Stimulated activated CD8-positive, alpha-beta memory T cell treated with anti-CD3 and anti-CD28 coated beads, Interleukin-7, amount 100 ng/mL, for 4 hours (primary cell): ENCODE results near the gene COX15.
"Not testable (repeated sequence)": the region's sequence is repeated elsewhere in the genome, so short reads cannot be mapped to it uniquely, and the experiment has no call there.

Experiments used
- DNase-seq, 2 donors: peaks; one replicate each; pipeline ENCODE4 v3.0.0-alpha.2; 2020; ENCODE audit warnings: low read depth in 2 of 2

COX15 gene

DNA sequence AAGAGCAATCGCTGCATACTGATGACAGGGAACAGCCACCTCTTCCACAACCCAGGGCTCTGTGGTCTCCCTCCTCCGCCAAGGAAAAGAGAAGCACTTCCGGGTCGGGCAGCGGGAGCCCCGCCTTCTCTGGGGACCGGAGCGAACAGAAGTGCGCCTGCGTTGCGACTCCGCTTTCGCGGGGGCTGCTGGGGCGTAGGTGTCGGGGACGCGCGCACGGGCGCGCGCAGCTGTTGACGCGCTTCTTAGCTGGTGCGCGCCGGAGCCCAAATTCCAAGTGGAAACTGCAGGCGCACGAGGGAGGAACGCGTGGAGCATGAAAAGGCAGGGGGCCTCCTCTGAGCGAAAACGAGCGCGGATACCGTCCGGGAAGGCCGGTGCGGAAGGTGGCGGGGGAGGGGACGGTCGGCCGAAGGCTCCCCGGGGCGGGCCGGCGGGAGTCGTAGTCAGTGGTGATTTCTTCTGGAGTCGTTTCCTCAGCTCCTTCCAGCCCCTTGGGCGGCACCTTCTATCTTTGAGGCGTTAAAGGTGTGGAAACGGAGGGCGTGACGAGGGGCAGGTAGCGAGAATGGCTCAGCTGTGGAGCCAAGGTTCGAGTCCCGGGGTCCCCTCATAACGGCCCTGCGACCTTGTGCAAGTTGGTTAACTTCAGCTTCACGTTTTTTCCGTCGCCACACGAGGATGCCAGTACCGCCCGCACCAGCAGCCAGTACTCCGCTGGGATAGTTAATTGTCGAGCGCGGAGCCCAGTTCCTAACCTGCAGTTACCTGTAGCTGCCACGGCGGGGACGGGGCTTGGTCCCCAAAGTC, at the start of gene COX15, which contains the start of gene CUTC:
COX15 (minus strand) TSS at position 95 of the 810 bp plus-strand sequence; CDS start at position 17, 78 bp downstream.
CUTC (plus strand) TSS at position 202 of the 810 bp plus-strand sequence; CDS start at position 317, 115 bp downstream.
- peak; percentile 91 to 92 for DNase-seq

- DNase-seq, result no peak
These were observed 47.4 kb upstream of the COX15 start for GRCh38 chr10:99779335-99779734.

DNA sequence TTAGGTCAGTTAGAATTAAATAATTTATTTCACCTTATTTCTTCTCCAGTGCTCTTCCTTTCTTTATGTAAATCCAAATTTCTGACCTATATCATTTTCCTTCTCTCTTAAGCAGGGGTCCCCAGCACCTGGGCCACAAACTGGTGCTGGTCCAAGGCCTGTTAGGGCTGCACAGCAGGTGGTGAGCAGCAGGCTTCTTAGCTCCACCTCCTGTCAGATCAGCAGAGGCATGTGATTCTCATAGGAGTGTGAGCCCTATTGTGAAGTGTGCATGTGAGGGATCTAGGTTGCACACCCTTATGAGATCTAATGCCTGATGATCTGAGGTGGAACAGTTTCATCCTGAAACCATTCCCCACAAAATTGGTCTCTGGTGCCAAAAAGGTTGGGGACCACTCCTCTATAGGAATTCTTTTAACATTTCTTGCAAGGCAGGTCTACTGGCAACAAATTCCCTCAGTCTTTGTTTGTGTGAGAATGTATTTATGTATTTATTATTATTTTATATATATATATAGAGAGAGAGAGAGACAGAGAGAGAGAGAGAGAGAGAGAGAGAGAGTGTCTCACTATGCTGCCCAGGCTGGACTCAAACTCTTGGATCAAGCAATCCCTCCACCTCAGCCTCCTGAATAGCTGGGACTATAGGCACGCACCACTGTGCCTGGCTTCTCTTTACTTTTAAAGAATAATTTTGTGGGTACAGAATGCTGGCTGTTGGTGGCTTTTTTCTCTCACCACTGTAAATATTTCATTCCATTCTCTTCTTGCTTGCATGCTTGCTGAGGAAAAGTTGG, 46.2 kb upstream of the COX15 start:
- no peak for DNase-seq

GRCh38 chr10:99775850-99776249, 43.9 kb upstream of the COX15 start:
- no peak for DNase-seq

DNA sequence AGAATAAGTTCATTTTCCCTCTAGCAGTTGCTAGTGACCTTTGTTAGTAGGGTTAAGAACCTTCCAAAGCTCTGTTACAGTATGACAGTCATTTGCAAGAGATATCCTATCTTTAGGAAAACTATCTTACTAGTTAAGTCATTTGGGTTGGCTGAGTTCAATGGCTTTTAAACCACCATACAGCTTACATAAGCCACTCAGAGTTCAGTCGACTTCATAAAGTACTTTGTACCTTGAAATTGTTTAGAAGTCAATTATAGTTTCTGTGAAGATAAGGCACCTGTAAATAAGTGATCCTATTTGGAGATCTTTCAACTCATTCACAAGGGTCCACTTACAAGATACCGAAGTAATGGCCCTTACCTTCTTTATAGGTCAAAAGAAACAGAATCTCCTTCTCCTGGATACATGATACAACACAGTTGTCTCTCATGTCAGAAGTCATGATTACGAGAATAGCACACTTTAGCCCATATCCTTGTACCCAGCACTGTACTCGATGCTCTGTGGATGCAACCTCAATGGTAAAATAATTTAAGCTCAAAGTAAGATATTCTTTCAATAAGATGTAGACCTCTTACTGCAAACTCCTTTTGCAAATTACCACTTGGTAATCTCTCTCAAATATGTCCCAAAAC, 38.6 kb upstream of the COX15 start:
- no peak for DNase-seq

- DNase-seq, result no peak
These were observed 37.8 kb upstream of the COX15 start for GRCh38 chr10:99769706-99770105.

DNA sequence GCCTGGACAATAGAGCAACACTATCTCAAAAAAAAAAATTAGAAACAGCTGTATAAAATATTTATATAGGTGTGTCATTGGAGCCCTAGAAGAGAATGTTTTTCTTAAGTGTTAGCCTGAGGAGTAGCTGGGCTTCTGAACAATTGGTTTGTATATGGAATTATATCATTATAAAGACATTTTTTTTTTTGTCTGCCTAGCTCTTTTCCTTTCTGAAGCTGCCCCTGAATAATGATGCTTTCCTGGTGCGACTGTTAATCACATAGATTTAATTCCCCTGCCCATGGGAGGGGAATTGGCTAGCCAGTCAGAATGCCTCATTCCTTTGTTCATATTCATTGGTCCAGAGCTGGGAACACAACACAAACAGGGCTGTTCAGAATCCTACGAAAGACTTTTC, 36.6 kb upstream of the COX15 start:
- DNase-seq, result no peak

DNA sequence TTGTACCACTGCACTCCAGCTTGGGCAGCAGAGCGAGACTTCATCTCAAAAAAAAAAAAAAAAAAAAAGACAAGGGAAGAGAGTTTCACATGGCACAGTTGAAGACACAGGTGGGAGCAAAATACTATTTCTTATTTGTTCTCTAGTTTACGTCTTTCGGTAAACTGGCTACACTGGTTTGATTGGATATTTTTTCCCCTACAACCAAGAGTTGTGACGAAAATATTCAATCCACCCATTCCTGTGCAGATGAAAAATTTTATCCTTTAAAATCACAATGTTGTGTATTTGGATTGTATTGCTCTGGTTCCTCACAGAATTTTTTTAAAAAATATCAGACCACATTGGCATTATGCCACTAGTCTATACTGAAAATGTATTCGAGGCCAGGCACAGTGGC, 36.0 kb upstream of the COX15 start:
- no peak for DNase-seq

- DNase-seq, result no peak
These were observed 34.4 kb upstream of the COX15 start for GRCh38 chr10:99766302-99766681.

DNA sequence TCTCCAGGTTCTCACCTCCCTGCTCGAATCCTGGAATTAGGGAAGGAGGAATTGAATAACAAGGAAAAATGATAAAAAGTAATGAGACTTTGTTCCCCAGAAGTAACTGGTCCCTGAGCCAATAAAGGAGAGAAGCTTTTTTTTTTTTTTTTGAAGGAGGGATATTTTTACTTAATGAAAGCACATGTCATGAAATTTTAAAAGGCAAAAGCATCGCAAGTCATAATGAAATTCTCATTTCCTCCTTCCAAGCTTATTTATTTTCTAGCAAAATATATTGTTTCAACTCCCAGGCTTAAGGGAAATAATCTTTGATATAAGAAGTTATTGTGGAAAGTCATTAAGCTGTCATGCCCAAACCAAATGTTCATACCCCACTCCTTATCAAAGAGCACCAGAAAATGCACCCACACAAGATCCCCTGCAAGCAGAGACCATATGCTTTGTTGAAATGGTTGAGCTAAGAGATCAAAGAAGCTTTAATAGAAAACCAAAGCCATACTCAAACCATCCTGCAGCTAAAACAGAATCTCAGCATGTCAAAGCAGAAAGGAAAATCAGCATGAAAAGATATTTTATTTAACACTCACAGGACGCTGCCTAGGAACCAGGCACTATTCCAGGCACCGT, 33.9 kb upstream of the COX15 start:
- DNase-seq, result no peak

DNA sequence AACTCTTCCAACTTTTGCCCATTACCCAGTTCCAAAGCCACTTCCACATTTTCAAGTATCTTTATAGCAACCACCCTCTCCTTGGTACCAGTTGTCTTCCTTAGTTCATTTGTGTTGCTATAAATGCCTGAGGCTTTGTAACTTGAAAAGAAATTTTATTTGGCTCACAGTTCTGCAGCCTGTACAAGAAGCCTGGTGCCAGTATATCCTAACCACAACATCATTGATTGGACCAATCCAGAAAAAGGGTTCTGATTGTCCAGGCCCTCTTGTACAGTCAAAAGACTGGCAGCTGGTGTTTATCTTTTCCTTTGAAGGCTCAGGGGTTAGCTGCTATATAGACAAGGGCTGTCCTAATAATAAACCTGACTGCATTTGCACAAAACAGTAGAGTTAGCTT, 29.4 kb upstream of the COX15 start:
- DNase-seq, result no peak

DNA sequence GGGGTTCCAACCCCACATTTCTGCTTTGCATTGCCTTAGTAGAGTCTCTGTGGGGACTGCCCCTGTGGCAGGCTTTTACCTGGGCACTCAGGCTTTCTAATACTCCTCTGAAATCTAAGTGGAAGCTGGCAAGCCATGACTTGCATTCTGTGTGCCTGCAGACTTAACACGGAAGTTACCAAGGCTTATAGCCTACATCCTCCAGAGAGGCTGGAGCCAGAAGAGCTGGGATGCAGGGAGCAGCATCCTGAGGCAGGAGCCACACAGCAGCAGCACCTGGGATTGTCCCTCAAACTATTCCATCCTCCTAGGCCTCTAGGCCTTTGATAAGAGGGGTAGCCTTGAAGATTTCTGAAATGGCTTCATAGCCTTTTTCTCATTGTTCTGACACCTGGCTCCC, 28.4 kb upstream of the COX15 start:
- DNase-seq, result no peak

DNA sequence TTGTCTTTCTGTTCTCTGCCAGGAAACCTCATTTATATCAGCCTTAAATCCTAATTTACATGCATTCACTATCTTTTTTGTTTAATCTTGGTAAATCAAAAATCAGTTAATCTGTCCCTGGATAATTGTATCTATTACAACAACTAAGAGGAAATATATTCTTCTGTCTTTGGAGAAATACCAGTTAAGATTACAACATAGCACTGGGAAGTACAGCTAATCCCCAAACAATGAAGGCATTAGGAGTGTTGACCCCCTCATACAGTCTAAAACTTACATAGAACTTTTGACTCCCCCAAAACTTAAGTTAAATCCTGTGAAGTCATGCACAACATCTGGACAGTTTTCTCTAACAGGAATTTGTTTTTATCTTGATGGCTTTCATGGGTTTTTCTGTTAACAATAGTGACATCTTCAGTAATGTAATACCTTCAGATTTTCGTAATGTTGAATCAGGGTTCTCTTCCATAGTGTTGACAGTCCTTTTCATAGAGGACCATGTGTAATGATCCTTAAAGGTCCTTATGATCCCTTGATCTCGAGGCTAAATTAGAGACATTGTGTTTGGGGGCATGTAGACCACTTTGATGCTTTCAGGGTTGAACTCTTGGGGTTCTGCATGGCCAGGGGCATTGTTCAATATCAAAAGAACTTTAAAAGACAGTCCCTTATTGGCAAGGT, 26.4 kb upstream of the COX15 start:
- DNase-seq, result no peak

DNA sequence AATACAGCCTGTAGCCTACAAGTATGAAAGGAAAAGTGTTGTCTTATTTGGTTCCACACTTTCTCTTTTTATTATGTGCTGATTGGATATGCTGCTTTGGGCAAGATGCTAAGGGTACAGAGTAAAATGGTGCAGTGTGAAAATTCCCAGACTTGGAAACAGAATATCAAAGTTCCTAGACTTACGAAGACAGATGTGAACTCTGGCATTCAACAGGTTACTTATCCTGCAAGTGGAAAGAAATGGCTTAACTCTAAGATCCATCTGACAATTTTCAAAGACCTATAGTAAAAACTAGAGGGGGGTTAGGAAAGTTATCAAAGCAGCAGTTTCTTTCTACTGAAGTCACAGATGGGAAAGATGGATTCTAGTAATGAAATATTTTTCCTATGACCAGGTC, 24.2 kb upstream of the COX15 start:
- no peak for DNase-seq

DNA sequence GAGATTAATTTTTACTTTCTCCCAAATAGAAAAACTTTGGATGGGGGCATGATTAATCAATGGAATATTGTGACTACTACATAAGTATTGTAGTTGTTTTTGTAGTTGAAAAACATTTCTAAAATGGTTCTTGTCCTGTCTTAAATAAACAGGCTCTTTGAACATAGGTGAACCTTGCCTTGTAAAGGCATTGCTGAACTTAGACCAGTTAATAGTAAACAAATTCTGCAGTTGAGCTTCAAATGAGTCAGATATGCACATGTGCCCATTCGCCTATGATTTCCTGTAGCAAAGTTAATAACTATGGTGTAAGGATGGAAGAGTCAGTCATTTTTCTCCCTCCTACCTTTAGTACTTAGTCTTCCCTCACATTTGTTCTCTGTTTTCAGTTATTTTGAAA, 22.7 kb upstream of the COX15 start:
- no peak for DNase-seq

DNA sequence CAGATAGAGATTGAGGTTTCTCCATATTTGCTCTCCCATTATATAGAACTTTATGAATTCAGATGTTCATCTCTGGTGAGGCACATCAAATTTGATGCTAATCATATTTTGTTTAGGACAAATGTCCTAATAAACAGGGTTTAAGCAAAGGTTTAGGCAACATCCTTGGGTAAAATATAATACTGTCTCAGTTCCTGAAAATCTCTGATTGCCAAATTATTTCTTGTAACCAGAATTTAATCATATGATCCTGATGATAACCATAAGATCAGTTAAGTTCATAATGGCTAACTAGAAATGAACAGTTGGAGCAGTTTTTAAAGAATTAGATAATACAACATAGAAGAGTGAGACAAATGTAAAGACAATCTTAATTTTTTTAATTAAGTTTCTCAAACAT, 18.7 kb upstream of the COX15 start:
- no peak for DNase-seq

- no peak for DNase-seq
These were observed 17.0 kb upstream of the COX15 start for GRCh38 chr10:99748823-99749451.

DNA sequence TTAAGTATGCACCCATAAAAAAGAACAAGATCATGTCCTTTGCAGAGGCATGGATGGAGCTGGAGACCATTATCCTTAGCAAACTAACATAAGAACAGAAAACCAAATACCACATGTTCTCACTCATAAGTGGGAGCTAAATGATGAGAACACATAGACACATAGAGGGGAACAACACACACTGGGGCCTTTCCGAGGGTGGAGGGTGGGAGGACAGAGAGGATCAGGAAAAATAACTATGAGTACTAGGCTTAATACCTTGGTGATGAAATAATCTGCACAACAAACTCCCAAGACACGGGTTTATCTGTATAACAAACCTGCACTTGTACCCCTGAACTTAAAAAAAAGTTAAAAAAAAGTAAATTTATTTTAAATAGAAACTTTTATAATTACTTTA, 14.2 kb upstream of the COX15 start:
- DNase-seq, result not testable (repeated sequence)

GRCh38 chr10:99743841-99744240, 11.9 kb upstream of the COX15 start:
- no peak for DNase-seq

- DNase-seq, result no peak
These were observed 10.8 kb upstream of the COX15 start for GRCh38 chr10:99742701-99743100.

GRCh38 chr10:99742254-99742653, 10.3 kb upstream of the COX15 start:
- DNase-seq, result no peak
